ENCODE measurements around the gene TMEM131. TPM values are rescaled to one million over a fixed set of nuclear protein-coding genes. Genes with fewer than 3 reads are reported as not detected.

TMEM131 gene
- total and polyA plus RNA-seq, 2 of the 8 experiments (the other 6 are each of a cell fraction or from before 2014, with no cell fraction given) = 9.7 to 22.9 TPM

- Histone ChIP-seq H3K4me1 (replicated peaks in 1 of 4; ENCODE audit: control insufficient read depth in 3 of 4, insufficient read depth in 4 of 4, low read length in 3 of 4) (peaks cover 0 to 3% (median 0%) of the 10 kb centered on the region in 4 experiments; a peak in 1 of 7 replicates), H3K23me2 (ENCODE audit: low read depth, low read length) (no peaks in the 10 kb centered on the region), H3K27me3 (replicated peaks in 1 of 4; ENCODE audit: control insufficient read depth in 3 of 4, extremely low read depth in 1 of 4, insufficient read depth in 3 of 4, low read length in 3 of 4) (no peaks in the 10 kb centered on the region), H3K23ac (ENCODE audit: insufficient read length) (no peak overlapping the region), H3K9me3 (ENCODE audit: insufficient read depth in 2 of 2, low read depth in 1 of 2, low read length in 1 of 2) (0 out of 4 replicates have a peak, but pooled peaks cover 0 to 7% of the 10 kb centered on the region in 2 experiments), H3K18ac (ENCODE audit: extremely low read depth, low read length) (no peak overlapping the region), H3K4ac (replicated peaks; ENCODE audit: insufficient read length, low read depth, low read length) (no peak overlapping the region), H2BK15ac (ENCODE audit: low read length) (no peak overlapping the region), H3K4me2 (ENCODE audit: insufficient read depth in 1 of 2, low read depth in 2 of 2, low read length in 2 of 2) (no peak overlapping the region), H2AK5ac (ENCODE audit: low read depth, low read length) (no peak overlapping the region), H4K5ac (ENCODE audit: insufficient read length, low read depth, low read length) (no peak overlapping the region), H4K91ac (replicated peaks; ENCODE audit: insufficient read length, low read length) (no peak overlapping the region), H3K9ac (replicated peaks in 1 of 4; ENCODE audit: extremely low read depth in 1 of 4, low read depth in 3 of 4, low read length in 3 of 4) (no peak overlapping the region), H2BK120ac (replicated peaks; ENCODE audit: low read depth, low read length) (no peak overlapping the region), H3K14ac (ENCODE audit: insufficient read length) (no peak overlapping the region), H4K20me1 (replicated peaks in 1 of 2; ENCODE audit: control insufficient read depth in 1 of 2, insufficient read depth in 2 of 2, low read length in 2 of 2) (no peaks in the 10 kb centered on the region), H3K79me2 (ENCODE audit: control insufficient read depth in 1 of 2, insufficient read depth in 2 of 2, low read length in 2 of 2) (no peaks in the 10 kb centered on the region), H2AFZ (ENCODE audit: low read length) (no peak overlapping the region), H3K4me3 (ENCODE audit: extremely low read depth in 1 of 4, insufficient read depth in 2 of 4, low read depth in 3 of 4, low read length in 4 of 4) (no peak overlapping the region), H4K8ac (ENCODE audit: extremely low read depth, insufficient read depth, low read length) (no peak overlapping the region), H3K27ac (ENCODE audit: low read depth, low read length) (no peak overlapping the region), H2BK20ac (ENCODE audit: low read length) (no peak overlapping the region), H3K79me1 (ENCODE audit: low read depth, low read length) (no peaks in the 10 kb centered on the region), H3K36me3 (ENCODE audit: control insufficient read depth in 2 of 4, insufficient read depth in 4 of 4, low read length in 3 of 4) (no peaks in the 10 kb centered on the region), H3K56ac (replicated peaks; ENCODE audit: insufficient read length, low read depth, low read length) (no peak overlapping the region), H2BK5ac (ENCODE audit: low read depth, low read length) (no peak overlapping the region), H2BK12ac (ENCODE audit: low read depth, low read length) (no peak overlapping the region)
- CTCF ChIA-PET (ENCODE audit: partially characterized antibody) = interaction anchor here (0.8 to 1.8 kb wide), 5 partner anchors 8 to 72 kb away, joined by 3 to 5 read pairs (median 4); no protein-coding TSS in a partner anchor
- no peak for TF ChIP-seq KDM5A (IDR thresholded peaks at IDR 0.05; ENCODE audit: low read length)
- no peak for TF ChIP-seq ZNF274 (IDR thresholded peaks at IDR 0.05; ENCODE audit: borderline replicate concordance, extremely low read depth, low read length)
- TF ChIP-seq RFX5 (IDR thresholded peaks at IDR 0.05; ENCODE audit: borderline replicate concordance, low read depth, low read length) = no peak
- TF ChIP-seq RAD21 (IDR thresholded peaks at IDR 0.05 in 1 of 2, conservative IDR thresholded peaks at IDR 0.05 in 1 of 2; ENCODE audit: low read depth in 2 of 2, low read length in 2 of 2) = no peak
- no peak for TF ChIP-seq EZH2 (IDR thresholded peaks at IDR 0.05; ENCODE audit: low read depth, low read length, severe bottlenecking)
- peak in 1 of 2 experiments; percentile 24 for DNase-seq (ENCODE audit: low read depth in 1 of 2, low spot score in 2 of 2)
- WGBS, 2 experiments (ENCODE audit: extremely low coverage in 1 of 2, insufficient coverage in 1 of 2, insufficient read length in 1 of 2, insufficient replicate concordance in 2 of 2, low coverage in 1 of 2, low lambda C conversion rate in 2 of 2, missing lambda C conversion rate in 1 of 2) = 98% methylated on average over 3 of the region's 3 CpGs; no CpG with 5 or more reads in 1 of the 2 experiments
- no peak for FAIRE-seq
- POLR2A ChIA-PET (ENCODE audit: partially characterized antibody) = no interaction called here
Measured at GRCh38 chr2:98027538-98027937, 31.8 kb upstream of the TMEM131 start.

All from H1 (cell line).